Breast epithelium (tissue), 3 donors: ENCODE data around the gene NTNG1.

Experiments
- POLR2A ChIP-seq: fragments of 450-650 bp; IDR thresholded peaks from one replicate; pipeline ENCODE4 v1.6.1; 2016; ENCODE audit warnings: antibody characterized with exemption, mild to moderate bottlenecking, moderate library complexity
- POLR2AphosphoS5 ChIP-seq, 3 donors: sonication (generic); formaldehyde crosslinking; IDR thresholded peaks; one replicate each; pipeline ENCODE4 v1.6.1; 2017; ENCODE audit warnings: antibody characterized with exemption in 3 of 3

DNA sequence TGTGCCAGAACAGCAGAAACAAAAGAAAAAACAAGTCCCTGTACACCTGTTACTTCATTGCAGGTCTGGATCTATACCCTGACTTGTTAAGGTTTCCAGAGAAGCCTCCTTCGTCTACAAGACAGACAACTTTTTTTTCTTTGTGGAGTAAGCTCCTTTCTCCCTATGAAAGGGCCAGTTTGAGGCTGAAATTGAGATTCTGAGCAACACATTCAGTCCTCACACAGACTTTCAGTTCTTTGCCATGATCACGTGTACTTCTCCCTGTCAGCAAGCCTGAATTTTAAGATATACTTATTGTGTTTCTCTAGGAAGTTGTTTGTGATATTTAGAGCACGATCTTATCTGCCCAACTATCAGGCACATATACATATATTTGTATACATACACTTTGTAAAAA, 374.0 kb downstream of the NTNG1 start:
- no peak for TF ChIP-seq POLR2A
- TF ChIP-seq POLR2AphosphoS5 (IDR thresholded peaks at IDR 0.05) = no peak
